Measurements from ENCODE around the gene EPGN.

The EPGN gene

GRCh38 chr4:74344031-74344430, 35.8 kb downstream of the EPGN start:
- no peak for DNase-seq

GRCh38 chr4:74353858-74354257, 45.6 kb downstream of the EPGN start:
- no peak for DNase-seq

GRCh38 chr4:74357965-74358364, 49.7 kb downstream of the EPGN start:
- no peak for DNase-seq

- DNase-seq = no peak
Observed at GRCh38 chr4:74361671-74362070, 53.4 kb downstream of the EPGN start.

GRCh38 chr4:74362347-74362746, 54.1 kb downstream of the EPGN start:
- no peak for DNase-seq

- no peak for DNase-seq
Observed at GRCh38 chr4:74364256-74364651, 56.0 kb downstream of the EPGN start.

- peak; percentile 75 for DNase-seq
Observed at GRCh38 chr4:74364652-74365491, 56.6 kb downstream of the EPGN start, which contains the start of gene EREG. TSS of gene EREG (plus strand) at chr4:74365145. CDS start at chr4:74365309, 164 bp downstream.

- no peak for DNase-seq
Observed at GRCh38 chr4:74365761-74366160, 57.5 kb downstream of the EPGN start.
